LHCN-M2 (cell line): ENCODE results near the gene PTPN4. TPM values are rescaled to one million over a fixed set of nuclear protein-coding genes. Genes with fewer than 3 reads are reported as not detected.
"Not testable (repeated sequence)": the region's sequence is repeated elsewhere in the genome, so short reads cannot be mapped to it uniquely, and the experiment has no call there.

ENCODE experiments used
- DNase-seq: peaks from one replicate; pipeline ENCODE4 v3.0.0-alpha.2; 2012; ENCODE audit warnings: low read depth
- total RNA-seq: library from RNA; depleted of rRNA; stranded (reverse); fragments of >200 nt; gene quantifications from 2 replicates; pipeline ENCODE4 v1.2.3, GENCODE V29; 2014

The PTPN4 gene
- total RNA-seq, 1 experiment from 2014 or later, result 17.5 TPM

DNA sequence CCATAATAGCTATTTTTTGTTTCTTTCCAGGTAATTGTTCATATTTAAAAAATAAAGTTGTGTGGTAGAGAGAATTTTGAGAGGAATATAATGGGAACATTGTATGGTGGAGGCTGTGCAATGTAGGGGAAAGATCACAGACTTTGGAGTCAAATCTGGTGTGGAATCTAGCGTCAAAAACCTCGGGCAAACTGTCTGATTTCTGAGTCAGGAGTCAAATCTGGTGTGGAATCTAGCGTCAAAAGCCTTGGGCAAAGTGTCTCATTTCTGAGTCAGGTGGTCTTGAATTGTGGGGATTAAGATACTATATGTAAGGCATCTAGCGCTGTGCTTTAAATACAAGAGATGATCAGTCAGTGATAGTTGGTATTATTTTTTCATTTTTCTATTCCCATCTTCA, 5.1 kb downstream of the PTPN4 start:
- DNase-seq, result no peak

DNA sequence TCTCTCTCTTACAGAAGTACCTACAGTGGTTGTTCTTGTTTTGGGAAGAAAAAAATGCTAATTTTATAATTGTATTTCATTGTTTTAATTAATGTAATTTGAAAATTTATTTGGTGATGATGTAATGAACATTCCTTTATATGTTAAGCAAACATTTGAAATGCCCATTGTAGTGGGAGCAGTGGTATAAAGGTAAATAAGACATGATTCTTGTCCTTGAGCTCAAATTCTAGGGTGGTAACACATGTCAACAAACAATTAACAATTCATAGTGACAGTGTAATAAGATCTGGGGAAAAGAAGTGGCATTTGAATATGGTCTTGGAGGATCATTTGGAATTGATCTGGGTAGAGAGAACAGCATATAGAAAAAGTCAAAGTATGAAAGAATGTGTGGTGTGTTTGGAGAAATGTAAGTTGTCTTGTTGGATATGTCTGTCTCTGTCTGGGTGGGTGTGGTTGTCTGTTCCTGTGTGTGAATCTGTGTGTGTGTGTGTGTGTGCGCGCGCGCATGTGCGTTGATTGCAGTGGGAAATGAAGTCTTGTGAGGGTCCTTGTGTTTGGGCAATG, 5.8 kb downstream of the PTPN4 start:
- no peak for DNase-seq

- no peak for DNase-seq
Observed at GRCh38 chr2:119766944-119767343, 7.2 kb downstream of the PTPN4 start.

DNA sequence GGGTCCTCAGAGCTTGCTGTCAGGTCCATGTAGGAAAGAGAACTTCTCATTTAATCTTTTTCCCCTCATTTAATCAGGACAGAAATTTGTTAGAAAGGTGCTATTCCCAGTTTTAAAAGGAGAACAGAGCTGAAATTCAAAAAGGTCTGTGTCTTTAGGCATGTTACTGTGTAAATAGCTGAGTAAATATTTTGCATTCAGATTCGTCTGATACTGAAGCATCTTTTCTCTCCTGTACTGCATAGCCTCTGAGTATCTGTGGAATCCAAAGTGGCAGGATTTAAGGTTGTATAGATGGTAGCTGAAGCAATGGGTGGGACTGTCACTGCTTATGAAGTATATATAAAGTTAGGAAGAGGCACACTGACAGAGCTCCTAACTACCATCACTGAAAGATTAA, 9.0 kb downstream of the PTPN4 start:
- DNase-seq, result no peak

DNA sequence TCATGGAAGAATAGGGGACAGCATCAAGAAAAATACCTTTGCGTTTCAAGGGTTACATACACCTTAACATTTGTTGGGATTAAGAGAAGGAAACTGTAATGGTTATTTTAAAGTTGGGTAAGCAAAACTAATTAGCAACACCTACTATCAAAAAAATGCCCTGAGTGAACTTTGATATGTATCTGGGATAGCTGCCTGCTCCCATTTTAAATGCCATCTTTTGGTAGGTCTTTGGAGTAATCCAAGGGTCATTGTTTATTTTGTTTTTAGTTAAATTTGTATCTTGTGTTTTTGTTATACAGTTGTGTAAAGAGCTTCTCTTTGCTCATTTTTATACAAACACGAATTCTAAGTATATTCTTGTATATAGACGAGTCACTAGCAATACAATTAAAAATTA, 9.9 kb downstream of the PTPN4 start:
- no peak for DNase-seq

GRCh38 chr2:119771331-119771730, 11.6 kb downstream of the PTPN4 start:
- DNase-seq, result no peak

DNA sequence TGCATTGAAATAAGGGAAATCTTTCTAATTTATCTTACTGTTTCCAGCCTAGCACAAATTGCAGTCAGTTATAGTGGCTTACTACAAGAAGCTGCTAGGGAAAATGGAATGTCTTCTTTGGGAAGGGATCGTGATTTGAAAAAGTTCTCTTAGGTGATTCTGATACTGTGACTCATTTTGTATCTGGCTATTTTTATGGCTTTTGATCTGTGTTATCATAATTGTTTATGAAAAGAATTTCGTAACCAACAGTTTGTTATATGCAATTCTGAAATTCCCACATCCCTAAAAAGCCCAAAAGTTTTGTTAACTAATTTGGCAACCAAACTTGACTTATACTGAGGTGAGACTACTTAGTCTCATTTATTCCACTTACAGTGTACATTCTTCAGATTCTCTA, 12.4 kb downstream of the PTPN4 start:
- no peak for DNase-seq

DNA sequence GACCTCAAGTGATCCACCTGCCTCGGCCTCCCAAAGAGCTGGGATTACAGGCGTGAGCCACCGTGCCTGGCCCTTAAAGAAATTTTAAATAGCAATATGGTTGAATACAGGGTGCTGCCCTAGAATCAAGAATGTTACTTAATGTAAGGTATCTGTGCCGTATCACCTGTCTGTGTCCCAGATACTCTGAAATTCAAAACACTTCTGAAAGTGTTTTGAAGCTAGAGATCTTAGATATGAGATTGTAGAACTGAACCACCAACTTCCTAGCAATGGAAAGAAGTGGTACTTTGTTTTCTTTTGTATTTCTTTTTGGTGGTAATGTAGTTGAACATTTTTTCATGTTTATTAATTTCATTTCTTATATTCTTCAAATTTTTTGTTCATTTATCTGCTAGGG, 13.0 kb downstream of the PTPN4 start:
- no peak for DNase-seq

DNA sequence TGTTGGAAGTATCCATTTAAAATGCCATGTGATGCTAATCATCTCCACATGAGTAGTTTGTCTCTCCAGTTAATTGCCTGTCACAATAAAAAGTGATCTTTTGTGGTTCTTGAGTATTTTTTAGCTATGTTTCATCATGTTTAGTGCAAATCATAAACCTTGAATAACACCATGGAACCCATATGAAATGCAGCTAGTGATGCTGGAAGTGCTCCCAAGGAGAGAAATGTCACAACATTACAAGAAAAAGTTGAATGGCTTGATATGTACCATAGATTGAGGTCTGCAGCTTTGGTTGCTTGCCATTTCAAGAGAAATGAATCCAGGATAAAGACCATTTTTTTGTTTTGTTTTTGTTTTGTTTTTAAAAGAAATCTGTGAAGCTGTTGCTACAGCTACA, 14.3 kb downstream of the PTPN4 start:
- DNase-seq, result no peak

DNA sequence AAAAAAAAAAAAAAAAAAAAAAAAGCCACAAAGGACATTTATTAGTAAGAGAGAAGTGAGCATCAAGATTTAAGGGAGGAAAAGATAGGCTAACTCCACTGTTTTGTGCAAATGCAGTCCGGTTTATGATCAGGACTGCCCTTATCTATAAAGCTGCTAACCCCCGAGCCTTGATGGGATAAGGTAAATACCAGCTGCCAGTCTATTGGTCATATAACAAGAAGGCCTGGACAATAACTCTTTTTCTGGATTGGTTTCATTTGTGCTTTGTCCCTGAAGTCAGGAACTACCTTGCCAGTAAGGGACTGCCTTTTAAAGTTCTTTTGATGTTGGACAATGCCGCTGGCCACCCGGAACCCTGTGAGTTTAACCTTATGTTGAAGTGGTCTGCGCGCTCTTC, 15.4 kb downstream of the PTPN4 start:
- DNase-seq, result no peak

DNA sequence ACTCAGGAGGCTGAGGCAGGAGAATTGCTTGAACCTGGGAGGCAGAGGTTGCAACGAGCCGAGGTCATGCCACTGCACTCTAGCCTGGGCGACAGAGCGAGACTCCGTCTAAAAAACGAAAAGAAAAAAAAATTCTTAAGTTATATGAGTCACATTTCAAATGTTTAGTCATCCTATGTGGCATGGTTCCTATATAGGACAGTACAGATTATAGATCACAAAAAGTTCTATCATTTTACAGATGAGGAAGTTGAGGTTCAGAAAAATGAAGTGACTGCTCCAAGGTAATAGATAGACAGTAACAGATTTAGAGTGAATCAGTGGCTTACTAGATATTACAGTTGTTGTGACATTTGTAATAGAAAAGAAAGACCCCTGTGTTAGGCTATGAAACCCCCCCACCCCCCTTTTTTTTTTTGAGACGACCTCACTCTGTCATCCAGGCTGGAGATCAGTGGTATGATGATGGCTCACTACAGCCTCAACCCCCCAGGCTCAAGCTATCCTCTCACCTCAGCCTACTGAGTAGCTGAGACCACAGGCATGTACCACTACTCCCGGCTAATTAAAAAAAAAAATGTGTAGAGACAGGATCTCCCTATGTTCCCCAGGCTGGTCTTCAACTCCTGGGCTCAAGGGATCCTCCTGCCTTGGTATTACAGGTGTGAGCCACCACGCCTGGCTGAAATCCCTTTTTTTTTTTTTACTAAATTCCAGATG, 22.7 kb downstream of the PTPN4 start:
- no peak for DNase-seq

DNA sequence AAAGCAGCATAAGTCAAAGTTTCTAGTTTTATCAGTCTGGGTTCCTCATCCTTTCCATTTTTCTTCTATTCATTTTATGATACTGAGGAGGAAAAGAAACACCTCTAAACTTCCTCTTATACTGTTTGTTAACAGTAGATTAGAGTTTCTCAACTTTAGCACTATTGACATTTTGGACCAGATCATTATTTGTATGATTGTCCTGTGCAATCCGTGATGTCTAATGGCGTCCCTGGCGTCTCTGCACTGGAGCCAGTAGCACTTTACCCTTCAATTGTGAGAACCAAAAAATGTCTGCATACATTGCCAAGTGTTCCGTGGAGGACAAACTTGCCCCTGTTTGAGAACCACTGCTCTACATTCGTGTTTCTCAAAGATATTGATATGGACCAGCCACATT, 25.2 kb downstream of the PTPN4 start:
- DNase-seq, result no peak

DNA sequence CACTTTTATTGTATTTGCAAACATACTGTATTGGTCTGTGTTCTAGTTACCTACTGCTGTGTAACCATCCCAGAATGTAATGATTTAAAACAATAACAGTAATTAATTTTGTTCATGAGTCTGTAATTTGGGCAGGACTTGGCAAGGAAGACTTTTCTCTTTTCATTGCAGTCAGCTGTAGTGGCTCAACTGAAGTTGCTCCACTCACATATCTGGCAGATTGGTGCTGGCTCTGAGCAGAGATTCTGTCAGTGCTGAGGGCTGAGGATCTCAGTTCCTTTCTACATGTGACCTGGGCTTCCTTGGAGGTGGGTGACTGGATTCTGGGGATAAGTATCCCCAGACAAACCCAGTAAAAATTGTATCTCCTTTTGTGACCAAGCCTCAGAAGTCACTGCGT, 26.6 kb downstream of the PTPN4 start:
- no peak for DNase-seq

DNA sequence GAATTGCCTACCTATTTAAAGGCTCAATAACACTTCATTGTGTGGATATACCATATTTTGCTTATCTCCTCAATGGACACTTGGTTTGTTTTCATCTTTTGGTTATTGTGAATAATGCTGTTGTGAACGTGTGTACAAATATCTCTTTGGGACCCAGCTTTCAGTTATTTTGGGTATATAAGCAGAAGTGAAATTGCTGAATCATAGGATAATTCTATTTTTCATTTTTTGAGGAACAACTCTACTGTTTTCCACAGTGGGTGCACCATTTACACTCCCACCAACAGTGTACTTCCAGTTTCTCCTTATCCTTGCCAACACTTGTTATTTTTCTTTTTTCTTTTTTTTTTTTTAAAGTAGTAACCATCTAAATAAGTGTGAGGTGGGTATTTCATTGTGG, 29.0 kb downstream of the PTPN4 start:
- no peak for DNase-seq

GRCh38 chr2:119790466-119790865, 30.7 kb downstream of the PTPN4 start:
- DNase-seq, result no peak

GRCh38 chr2:119792907-119793312, 33.2 kb downstream of the PTPN4 start:
- DNase-seq, result no peak

GRCh38 chr2:119794237-119794636, 34.5 kb downstream of the PTPN4 start:
- DNase-seq, result no peak

GRCh38 chr2:119795309-119796303, 35.9 kb downstream of the PTPN4 start:
- no peak for DNase-seq

DNA sequence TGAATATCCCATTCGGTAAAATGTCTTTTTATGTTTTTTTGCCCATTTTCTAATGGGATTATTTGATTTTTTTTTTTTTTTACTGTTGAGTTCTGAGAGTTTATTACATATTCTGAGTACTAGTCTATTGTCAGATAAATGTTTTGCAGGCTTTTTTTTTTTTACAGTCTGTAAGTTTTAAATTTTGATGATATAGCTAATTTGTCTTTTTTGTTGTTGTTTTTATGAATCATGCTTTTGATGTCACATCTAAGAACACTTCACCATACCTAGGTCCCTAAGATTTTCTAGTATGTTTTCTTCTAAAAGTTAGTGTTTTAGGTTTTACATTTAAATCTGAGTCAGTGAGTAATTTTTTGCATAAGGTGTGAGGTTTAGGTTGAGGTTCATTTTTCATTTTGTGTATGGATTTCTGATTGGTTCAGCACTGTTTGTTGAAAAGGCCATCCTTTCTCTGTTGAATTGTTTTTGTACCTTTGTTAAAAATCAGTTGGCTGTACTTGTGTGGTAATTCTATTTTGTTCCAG, 40.7 kb downstream of the PTPN4 start:
- no peak for DNase-seq

DNA sequence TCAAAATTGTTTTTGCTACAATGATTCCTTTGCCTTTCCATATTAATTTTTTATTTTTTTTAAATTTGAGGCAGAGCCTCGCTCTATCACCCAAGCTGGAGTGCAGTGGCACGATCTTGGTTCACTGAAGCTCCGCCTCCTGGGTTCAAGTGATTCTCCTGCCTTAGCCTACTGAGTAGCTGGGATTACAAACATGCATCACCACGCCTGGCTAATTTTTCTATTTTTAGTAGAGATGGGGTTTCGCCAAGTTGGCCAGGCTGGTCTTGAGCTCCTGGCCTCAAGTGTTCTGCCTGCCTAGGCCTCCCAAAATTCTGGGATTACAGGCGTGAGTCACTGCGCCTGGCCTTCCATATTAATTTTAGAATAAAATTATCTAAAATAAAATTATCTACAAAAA, 41.3 kb downstream of the PTPN4 start:
- no peak for DNase-seq

GRCh38 chr2:119801989-119802388, 42.3 kb downstream of the PTPN4 start:
- DNase-seq, result not testable (repeated sequence)

DNA sequence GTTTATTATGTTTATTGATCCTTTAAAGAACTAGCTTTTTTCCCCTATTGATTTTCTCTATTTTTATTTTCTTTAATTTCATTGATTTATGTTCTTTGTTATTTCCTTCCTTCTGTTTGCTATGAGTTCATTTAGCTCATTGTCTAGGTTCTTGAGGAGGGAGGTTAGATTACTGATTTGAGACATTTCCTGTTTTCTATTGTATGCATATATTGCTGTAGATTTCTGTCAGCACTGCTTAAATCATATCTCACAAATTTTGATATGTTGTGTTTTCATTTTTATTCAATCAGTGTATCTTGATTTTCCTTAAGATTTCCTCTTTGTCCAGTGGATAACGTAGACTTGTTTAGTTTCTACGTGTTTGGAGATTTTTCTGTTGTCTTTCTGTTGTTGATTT, 43.4 kb downstream of the PTPN4 start:
- DNase-seq, result no peak
